ENCODE results near the gene AGAP9. TPM values are rescaled to one million over a fixed set of nuclear protein-coding genes. Genes with fewer than 3 reads are reported as not detected.
"Not testable (repeated sequence)": the region's sequence is repeated elsewhere in the genome, so short reads cannot be mapped to it uniquely, and the experiment has no call there.

Gene AGAP9
- total RNA-seq, 1 experiment from 2014 or later: 8.6 TPM

DNA sequence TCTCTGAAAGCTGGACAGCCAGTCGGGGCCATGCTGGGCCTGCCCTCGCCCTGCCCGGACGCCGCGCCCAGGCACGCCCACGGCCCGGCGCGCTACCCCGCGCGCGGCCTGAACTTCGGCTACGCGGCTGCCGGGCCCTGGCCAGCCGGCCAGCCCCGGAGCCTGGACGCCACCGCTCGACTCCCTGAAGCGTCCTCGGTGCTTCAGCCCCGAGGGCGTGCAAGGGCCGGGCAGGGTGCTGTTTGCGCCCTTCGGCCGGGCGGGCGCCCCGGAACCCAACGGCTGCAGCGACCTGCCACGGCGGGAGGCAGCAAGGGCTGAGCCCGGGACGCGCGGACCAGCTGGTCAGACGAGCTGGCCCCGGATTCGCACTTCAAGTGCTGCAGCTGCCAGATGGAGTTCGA, 42.1 kb upstream of the AGAP9 start:
- not testable (repeated sequence) for H2BK12ac ChIP-seq (ENCODE audit: insufficient read length, low read depth, low read length); H2AFZ ChIP-seq (ENCODE audit: low read length); H3K18ac ChIP-seq (ENCODE audit: insufficient read length, low read depth, low read length); H3K27me3 Mint-ChIP-seq (ENCODE audit: low read depth); H3K79me2 ChIP-seq (ENCODE audit: insufficient read depth, low read length); H3K36me3 Mint-ChIP-seq (ENCODE audit: insufficient read depth in 1 of 3, low read depth in 3 of 3); H3K9ac ChIP-seq (ENCODE audit: extremely low read depth, insufficient read length, low read length); H2BK15ac ChIP-seq (ENCODE audit: low read depth, low read length); H3K23me2 ChIP-seq (ENCODE audit: insufficient read length, low read depth, low read length, poor library complexity, severe bottlenecking); H4K5ac ChIP-seq (ENCODE audit: insufficient read length, low read depth, low read length); H3K9me3 ChIP-seq (ENCODE audit: control insufficient read depth, low read depth, low read length); DNase-seq; H3K4me2 ChIP-seq (ENCODE audit: insufficient read depth, insufficient read length, low read length); H3K27me3 ChIP-seq (ENCODE audit: insufficient read depth, low read length); H2BK20ac ChIP-seq (ENCODE audit: low read depth, low read length, poor library complexity, severe bottlenecking); H3K4me1 ChIP-seq (ENCODE audit: insufficient read depth, low read length); H3K79me1 ChIP-seq (ENCODE audit: insufficient read depth, low read depth, low read length, poor library complexity, severe bottlenecking); H3K56ac ChIP-seq (ENCODE audit: insufficient read length, low read depth, low read length); H4K8ac ChIP-seq (replicated peaks; ENCODE audit: insufficient read length, low read depth, low read length); H3K23ac ChIP-seq (ENCODE audit: insufficient read length, low read depth, low read length); H3T11ph ChIP-seq (ENCODE audit: low read length); H3K27ac ChIP-seq (ENCODE audit: insufficient read length, low read depth, low read length); H2AK5ac ChIP-seq (ENCODE audit: insufficient read length, low read length); H3K9me3 Mint-ChIP-seq; H2BK120ac ChIP-seq (ENCODE audit: low read depth, low read length, poor library complexity, severe bottlenecking); H4K91ac ChIP-seq (ENCODE audit: insufficient read length, low read depth, low read length); H3K14ac ChIP-seq (ENCODE audit: insufficient read depth, low read length); H4K20me1 ChIP-seq (ENCODE audit: control insufficient read depth, insufficient read depth, insufficient read length); H3K4me1 Mint-ChIP-seq; H3K27ac Mint-ChIP-seq; H2BK5ac ChIP-seq (ENCODE audit: insufficient read length, low read length); H3K4me3 Mint-ChIP-seq; H3K4ac ChIP-seq (ENCODE audit: low read depth, low read length)
- no CpG with 5 or more reads among the region's 47 CpGs for WGBS (ENCODE audit: extremely low coverage, insufficient read length, low lambda C conversion rate)

DNA sequence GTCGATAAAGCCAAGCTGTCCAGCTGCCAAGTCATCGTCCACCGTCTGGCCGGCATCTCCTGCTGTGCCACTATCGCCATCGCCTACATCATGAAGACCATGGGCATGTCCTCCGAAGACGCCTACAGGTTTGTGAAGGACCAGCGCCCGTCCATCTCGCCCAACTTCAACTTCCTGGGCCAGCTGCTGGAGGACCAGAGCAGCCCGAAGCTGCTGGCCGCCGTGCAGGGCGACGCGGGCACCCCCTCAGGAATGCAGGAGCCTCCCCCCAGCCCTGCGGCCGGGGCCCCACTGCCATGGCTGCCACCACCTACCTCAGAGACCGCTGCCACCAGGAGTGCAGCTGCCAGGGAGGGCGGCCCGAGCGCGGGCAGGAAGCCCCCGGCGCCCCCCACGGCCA, 41.5 kb upstream of the AGAP9 start:
- not testable (repeated sequence) for H3K56ac ChIP-seq (ENCODE audit: insufficient read length, low read depth, low read length); H3K4me3 Mint-ChIP-seq; H3K4ac ChIP-seq (ENCODE audit: low read depth, low read length); H3K18ac ChIP-seq (ENCODE audit: insufficient read length, low read depth, low read length); H2BK12ac ChIP-seq (ENCODE audit: insufficient read length, low read depth, low read length); H2AFZ ChIP-seq (ENCODE audit: low read length); H3K4me2 ChIP-seq (ENCODE audit: insufficient read depth, insufficient read length, low read length); H3K36me3 Mint-ChIP-seq (ENCODE audit: insufficient read depth in 1 of 3, low read depth in 3 of 3); H3K27me3 Mint-ChIP-seq (ENCODE audit: low read depth); H2BK20ac ChIP-seq (ENCODE audit: low read depth, low read length, poor library complexity, severe bottlenecking); H3K9ac ChIP-seq (ENCODE audit: extremely low read depth, insufficient read length, low read length); H3K9me3 ChIP-seq (ENCODE audit: control insufficient read depth, low read depth, low read length); H2AK5ac ChIP-seq (ENCODE audit: insufficient read length, low read length); H3K4me1 ChIP-seq (ENCODE audit: insufficient read depth, low read length); H3K79me2 ChIP-seq (ENCODE audit: insufficient read depth, low read length); H3K14ac ChIP-seq (ENCODE audit: insufficient read depth, low read length); H3K27ac Mint-ChIP-seq; H3K23me2 ChIP-seq (ENCODE audit: insufficient read length, low read depth, low read length, poor library complexity, severe bottlenecking); H4K20me1 ChIP-seq (ENCODE audit: control insufficient read depth, insufficient read depth, insufficient read length); H3K27me3 ChIP-seq (ENCODE audit: insufficient read depth, low read length); H3K9me3 Mint-ChIP-seq; H4K91ac ChIP-seq (ENCODE audit: insufficient read length, low read depth, low read length); H3K23ac ChIP-seq (ENCODE audit: insufficient read length, low read depth, low read length); H2BK5ac ChIP-seq (ENCODE audit: insufficient read length, low read length); H2BK120ac ChIP-seq (ENCODE audit: low read depth, low read length, poor library complexity, severe bottlenecking); DNase-seq; H3K27ac ChIP-seq (ENCODE audit: insufficient read length, low read depth, low read length); H2BK15ac ChIP-seq (ENCODE audit: low read depth, low read length); H4K5ac ChIP-seq (ENCODE audit: insufficient read length, low read depth, low read length); H3K4me1 Mint-ChIP-seq; H4K8ac ChIP-seq (replicated peaks; ENCODE audit: insufficient read length, low read depth, low read length); H3K79me1 ChIP-seq (ENCODE audit: insufficient read depth, low read depth, low read length, poor library complexity, severe bottlenecking); H3T11ph ChIP-seq (ENCODE audit: low read length)
- no CpG with 5 or more reads among the region's 27 CpGs for WGBS (ENCODE audit: extremely low coverage, insufficient read length, low lambda C conversion rate)

All from H9 (cell line).